DND-41 (cell line): ENCODE measurements around the gene DHRS7B.
"Not testable (repeated sequence)": the region's sequence is repeated elsewhere in the genome, so short reads cannot be mapped to it uniquely, and the experiment has no call there.

ENCODE experiments used
- ATAC-seq: fragments of 200-7000 bp; cut with Tn5 transposase; 3 replicates; pipeline ENCODE4 v1.9.1; 2021; ENCODE audit warnings: low read depth; ENCODE audit not compliant: insufficient read depth
- DNase-seq: peaks from one replicate; pipeline ENCODE4 v3.0.0-alpha.2; 2020
- H2AFZ ChIP-seq: 2 replicates; pipeline ENCODE4 v1.6.0; 2012; ENCODE audit warnings: low read depth, low read length
- H3K27ac ChIP-seq: 2 replicates; pipeline ENCODE4 v1.5.1; 2012; ENCODE audit warnings: low read length, inconsistent platforms
- H3K27me3 ChIP-seq: fragments of 200-600 bp; sonication (generic); 2 replicates; pipeline ENCODE4 v1.6.0; 2012; ENCODE audit warnings: low read length, mild to moderate bottlenecking, inconsistent platforms; ENCODE audit not compliant: insufficient read depth, poor library complexity
- H3K36me3 ChIP-seq: 2 replicates; pipeline ENCODE4 v1.5.1; 2012; ENCODE audit warnings: low read length, inconsistent platforms; ENCODE audit not compliant: insufficient read depth
- H3K4me1 ChIP-seq: 2 replicates; pipeline ENCODE4 v1.5.1; 2012; ENCODE audit warnings: mild to moderate bottlenecking, low read length; ENCODE audit not compliant: insufficient read depth
- H3K4me2 ChIP-seq: 2 replicates; pipeline ENCODE4 v1.6.0; 2012; ENCODE audit warnings: mild to moderate bottlenecking, moderate library complexity, low read length, inconsistent platforms; ENCODE audit not compliant: insufficient read depth
- H3K4me3 ChIP-seq, 2 experiments: fragments of 200-600 bp in 1 of 2; shearing (Covaris generic) in 1 of 2; 2 replicates each; pipeline ENCODE4 v1.5.1; 2012 to 2016; ENCODE audit warnings: inconsistent platforms in 2 of 2, low read length in 2 of 2, mild to moderate bottlenecking in 2 of 2, low read depth in 1 of 2, moderate library complexity in 1 of 2
- H3K79me2 ChIP-seq: 2 replicates; pipeline ENCODE4 v1.6.0; 2012; ENCODE audit warnings: low read length, inconsistent platforms; ENCODE audit not compliant: insufficient read depth
- H3K9ac ChIP-seq: 2 replicates; pipeline ENCODE4 v1.6.0; 2012; ENCODE audit warnings: low read depth, mild to moderate bottlenecking, inconsistent platforms, low read length, moderate library complexity
- H3K9me3 ChIP-seq: 2 replicates; pipeline ENCODE4 v1.5.1; 2012; ENCODE audit warnings: low read length, moderate library complexity, mild to moderate bottlenecking, inconsistent platforms; ENCODE audit not compliant: insufficient read depth, severe bottlenecking
- H4K20me1 ChIP-seq: 2 replicates; pipeline ENCODE4 v1.6.0; 2012; ENCODE audit warnings: low read length; ENCODE audit not compliant: insufficient read depth
- EZH2 ChIP-seq: IDR thresholded peaks from 3 replicates; pipeline ENCODE4 v1.6.1; 2012; ENCODE audit warnings: borderline replicate concordance, low read depth, mild to moderate bottlenecking, moderate library complexity, low read length, inconsistent platforms; ENCODE audit not compliant: severe bottlenecking
- TF ChIP-seq, protein P1 (sequence below): IDR thresholded peaks from 2 replicates; pipeline ENCODE4 v1.5.1; 2012; ENCODE audit warnings: borderline replicate concordance, low read length, moderate library complexity, mild to moderate bottlenecking; ENCODE audit not compliant: poor library complexity, severe bottlenecking; ENCODE audit errors: extremely low read depth

Gene DHRS7B

DNA sequence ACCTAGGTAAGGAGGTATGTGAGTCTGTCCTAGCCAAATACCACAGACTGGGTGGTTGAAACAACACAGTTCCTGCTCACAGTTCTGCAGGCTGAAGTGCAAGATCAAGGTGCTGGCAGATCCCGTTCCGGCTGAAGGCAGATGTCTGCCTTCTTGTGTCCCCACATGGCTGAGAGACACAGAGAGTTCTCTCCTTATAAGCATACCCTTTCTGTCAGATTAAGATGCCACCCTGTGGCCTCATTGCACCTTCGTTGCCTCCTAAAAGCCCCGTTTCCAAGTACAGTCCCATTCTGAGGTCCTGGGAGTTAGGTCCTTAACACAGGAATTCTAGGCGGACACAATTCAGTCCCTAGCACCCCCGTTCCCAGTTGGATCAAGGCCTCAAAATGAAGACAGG, 96.3 kb downstream of the DHRS7B start:
- Histone ChIP-seq H2AFZ (no peak overlapping the region), H3K79me2 (peaks cover 45% of the 10 kb centered on the region), H3K27me3 (no peaks in the 10 kb centered on the region), H3K9me3 (no peaks in the 10 kb centered on the region), H3K4me2 (no peak overlapping the region), H3K27ac (no peak overlapping the region), H3K4me3 (no peak overlapping the region), H3K36me3 (peaks cover 30% of the 10 kb centered on the region), H3K4me1 (no peaks in the 10 kb centered on the region), H3K9ac (no peak overlapping the region), H4K20me1 (peaks cover 29% of the 10 kb centered on the region)
- ATAC-seq: no peak
- no peak for DNase-seq
- TF ChIP-seq, protein P1, sequence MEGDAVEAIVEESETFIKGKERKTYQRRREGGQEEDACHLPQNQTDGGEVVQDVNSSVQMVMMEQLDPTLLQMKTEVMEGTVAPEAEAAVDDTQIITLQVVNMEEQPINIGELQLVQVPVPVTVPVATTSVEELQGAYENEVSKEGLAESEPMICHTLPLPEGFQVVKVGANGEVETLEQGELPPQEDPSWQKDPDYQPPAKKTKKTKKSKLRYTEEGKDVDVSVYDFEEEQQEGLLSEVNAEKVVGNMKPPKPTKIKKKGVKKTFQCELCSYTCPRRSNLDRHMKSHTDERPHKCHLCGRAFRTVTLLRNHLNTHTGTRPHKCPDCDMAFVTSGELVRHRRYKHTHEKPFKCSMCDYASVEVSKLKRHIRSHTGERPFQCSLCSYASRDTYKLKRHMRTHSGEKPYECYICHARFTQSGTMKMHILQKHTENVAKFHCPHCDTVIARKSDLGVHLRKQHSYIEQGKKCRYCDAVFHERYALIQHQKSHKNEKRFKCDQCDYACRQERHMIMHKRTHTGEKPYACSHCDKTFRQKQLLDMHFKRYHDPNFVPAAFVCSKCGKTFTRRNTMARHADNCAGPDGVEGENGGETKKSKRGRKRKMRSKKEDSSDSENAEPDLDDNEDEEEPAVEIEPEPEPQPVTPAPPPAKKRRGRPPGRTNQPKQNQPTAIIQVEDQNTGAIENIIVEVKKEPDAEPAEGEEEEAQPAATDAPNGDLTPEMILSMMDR: no peak
- TF ChIP-seq EZH2: no peak

DNA sequence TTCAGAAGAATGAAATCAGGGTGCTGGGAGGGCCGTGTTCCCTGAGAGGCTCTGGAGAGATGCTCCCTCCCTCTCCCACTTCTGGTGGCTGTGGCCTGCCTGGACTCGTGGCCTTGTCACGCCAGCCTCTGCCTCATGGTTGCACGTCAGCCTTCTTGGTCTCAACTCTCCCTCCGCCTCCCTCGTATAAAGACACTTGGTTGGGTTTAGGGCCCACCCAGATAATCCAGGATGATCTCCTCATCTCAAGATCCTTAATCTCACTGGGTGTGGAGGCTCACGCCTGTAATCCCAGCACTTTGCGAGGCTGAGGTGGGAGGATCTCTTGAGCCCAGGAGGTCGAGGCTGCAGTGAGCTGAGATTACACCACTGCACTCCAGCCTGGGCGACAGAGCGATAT, 100.5 kb downstream of the DHRS7B start:
- H3K9ac ChIP-seq, H3K4me1 ChIP-seq, H3K4me3 ChIP-seq, ATAC-seq, H3K27ac ChIP-seq, H2AFZ ChIP-seq, DNase-seq, H3K4me2 ChIP-seq, H3K79me2 ChIP-seq, H3K27me3 ChIP-seq, H3K9me3 ChIP-seq: not testable (repeated sequence)
- Histone ChIP-seq H3K36me3 (peaks cover 14% of the 10 kb centered on the region), H4K20me1 (peaks cover 15% of the 10 kb centered on the region)

DNA sequence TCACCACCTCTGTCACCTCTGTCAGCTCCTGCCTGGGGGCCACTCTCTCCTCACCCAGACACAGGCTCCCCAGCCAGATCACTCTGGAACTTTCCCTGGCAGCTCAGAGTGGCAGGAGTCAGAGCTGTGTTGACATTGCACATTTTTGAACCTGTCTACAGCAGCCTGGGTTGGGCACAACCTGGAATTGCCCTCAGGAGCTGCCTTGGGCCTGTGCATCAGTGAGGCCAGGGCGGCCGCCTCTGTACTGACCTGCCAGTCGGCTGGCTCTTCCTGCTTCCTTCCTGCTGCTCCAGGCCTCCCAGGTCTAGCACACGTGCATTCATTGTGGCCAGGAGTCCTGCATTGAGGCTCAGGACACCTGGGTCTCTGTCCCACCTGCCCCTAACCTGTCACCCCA, 101.3 kb downstream of the DHRS7B start:
- no peak overlapping the region for H3K9ac ChIP-seq
- no peak for TF ChIP-seq EZH2
- TF ChIP-seq, protein P1: no peak
- H2AFZ ChIP-seq: no peak overlapping the region
- no peak overlapping the region for H3K27ac ChIP-seq
- H3K4me1 ChIP-seq: no peaks in the 10 kb centered on the region
- peaks cover 1% of the 10 kb centered on the region; the same call in 1 of the 2 replicates for H3K79me2 ChIP-seq
- no peak overlapping the region for H3K4me3 ChIP-seq
- ATAC-seq: no peak
- H3K9me3 ChIP-seq: no peaks in the 10 kb centered on the region
- peaks cover 7% of the 10 kb centered on the region for H4K20me1 ChIP-seq
- DNase-seq: no peak
- H3K27me3 ChIP-seq: no peaks in the 10 kb centered on the region
- H3K36me3 ChIP-seq: peaks cover 8% of the 10 kb centered on the region; the same call in 1 of the 2 replicates
- H3K4me2 ChIP-seq: no peak overlapping the region

DNA sequence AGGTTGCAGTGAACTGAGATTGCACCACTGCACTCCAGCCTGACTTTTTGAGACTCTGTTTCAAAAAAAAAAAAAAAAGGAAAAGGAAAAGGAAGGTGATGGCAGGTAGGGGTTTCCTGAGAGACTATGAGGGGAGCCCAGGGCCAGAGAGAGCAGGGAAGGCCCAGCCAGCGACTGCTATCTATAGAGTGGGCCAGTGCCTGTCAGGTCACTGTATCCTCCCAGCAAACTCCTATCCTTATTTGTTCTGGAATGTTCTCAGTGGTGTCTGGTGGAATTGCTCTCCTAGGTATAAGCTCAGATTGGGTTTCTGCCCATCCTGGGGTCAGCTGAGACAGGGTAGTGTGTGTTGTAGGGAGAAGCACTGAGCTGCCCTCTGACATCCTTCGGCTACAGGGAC, 102.1 kb downstream of the DHRS7B start:
- H3K27me3 ChIP-seq: no peaks in the 10 kb centered on the region
- no peak overlapping the region for H2AFZ ChIP-seq
- H3K9ac ChIP-seq: no peak overlapping the region
- peaks cover 8% of the 10 kb centered on the region; the same call in 1 of the 2 replicates for H4K20me1 ChIP-seq
- TF ChIP-seq, protein P1: no peak
- no peak for TF ChIP-seq EZH2
- DNase-seq (no peak), ATAC-seq (no peak)
- no peaks in the 10 kb centered on the region for H3K4me1 ChIP-seq
- H3K27ac ChIP-seq: no peak overlapping the region
- H3K36me3 ChIP-seq: peaks cover 8% of the 10 kb centered on the region; the same call in 1 of the 2 replicates
- H3K4me3 ChIP-seq: no peak overlapping the region
- H3K9me3 ChIP-seq: no peaks in the 10 kb centered on the region
- no peaks in the 10 kb centered on the region for H3K79me2 ChIP-seq
- H3K4me2 ChIP-seq: no peak overlapping the region
